ENCODE results near the gene MCC.

DNA sequence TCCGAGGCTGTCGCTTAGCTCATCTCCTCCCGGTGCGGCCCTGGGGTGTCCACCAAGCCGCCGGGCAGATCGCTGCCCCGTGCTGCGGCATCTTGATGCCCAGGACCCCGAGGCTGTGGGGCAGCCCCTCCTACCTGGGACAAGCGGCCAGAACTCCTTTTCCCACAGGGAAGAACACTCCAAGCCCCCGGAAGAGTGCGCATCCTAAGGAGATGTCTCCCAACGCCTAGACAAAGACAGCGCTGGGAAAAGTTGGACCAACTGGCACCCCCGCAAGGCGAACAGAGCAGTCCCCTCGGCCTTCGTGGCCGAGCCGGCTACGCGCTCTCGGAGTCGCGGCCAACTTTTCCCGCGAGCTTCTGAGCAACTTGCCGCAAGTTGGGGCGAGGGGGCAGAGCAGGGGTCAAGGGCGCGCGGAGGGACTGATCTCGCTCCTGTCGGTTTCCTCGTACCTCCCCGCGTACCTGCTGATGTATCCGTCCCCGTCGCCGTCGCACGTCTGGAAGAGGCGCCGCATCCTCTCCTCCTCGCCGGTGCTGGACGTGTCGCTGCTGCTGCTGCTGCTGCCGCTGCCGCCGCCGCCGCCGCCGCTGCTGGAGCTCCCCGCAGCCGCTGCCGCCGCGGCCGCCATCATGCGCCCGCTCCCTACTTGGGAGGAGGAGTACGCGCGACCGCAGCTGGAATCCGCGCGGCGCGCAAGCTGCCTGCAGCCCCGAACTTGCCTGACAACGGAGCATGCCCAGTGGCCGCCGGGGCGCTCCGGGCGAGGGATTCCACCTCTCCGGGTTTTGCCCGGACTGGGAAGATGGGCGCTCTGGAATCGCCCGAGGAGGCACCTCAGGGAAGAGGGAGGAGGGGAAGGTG, at the start of gene MCC:
- TF ChIP-seq, protein P1, sequence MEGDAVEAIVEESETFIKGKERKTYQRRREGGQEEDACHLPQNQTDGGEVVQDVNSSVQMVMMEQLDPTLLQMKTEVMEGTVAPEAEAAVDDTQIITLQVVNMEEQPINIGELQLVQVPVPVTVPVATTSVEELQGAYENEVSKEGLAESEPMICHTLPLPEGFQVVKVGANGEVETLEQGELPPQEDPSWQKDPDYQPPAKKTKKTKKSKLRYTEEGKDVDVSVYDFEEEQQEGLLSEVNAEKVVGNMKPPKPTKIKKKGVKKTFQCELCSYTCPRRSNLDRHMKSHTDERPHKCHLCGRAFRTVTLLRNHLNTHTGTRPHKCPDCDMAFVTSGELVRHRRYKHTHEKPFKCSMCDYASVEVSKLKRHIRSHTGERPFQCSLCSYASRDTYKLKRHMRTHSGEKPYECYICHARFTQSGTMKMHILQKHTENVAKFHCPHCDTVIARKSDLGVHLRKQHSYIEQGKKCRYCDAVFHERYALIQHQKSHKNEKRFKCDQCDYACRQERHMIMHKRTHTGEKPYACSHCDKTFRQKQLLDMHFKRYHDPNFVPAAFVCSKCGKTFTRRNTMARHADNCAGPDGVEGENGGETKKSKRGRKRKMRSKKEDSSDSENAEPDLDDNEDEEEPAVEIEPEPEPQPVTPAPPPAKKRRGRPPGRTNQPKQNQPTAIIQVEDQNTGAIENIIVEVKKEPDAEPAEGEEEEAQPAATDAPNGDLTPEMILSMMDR (conservative IDR thresholded peaks at IDR 0.05; ENCODE audit: low read length): no peak
- TF ChIP-seq EZH2phosphoT487 (IDR thresholded peaks at IDR 0.05; ENCODE audit: borderline replicate concordance, low read depth, low read length): no peak
